Esophagus muscularis mucosa (tissue), 3 donors: Measurements from ENCODE around the gene EDC3.

Experiments
- CTCF ChIP-seq, 3 experiments: fragments of 200-600 bp in 2 of 3; fragments of 450-650 bp in 1 of 3; sonication (generic) in 2 of 3; IDR thresholded peaks; one replicate each; pipeline ENCODE4 v1.5.1; 2017 to 2019; ENCODE audit warnings: antibody characterized with exemption in 3 of 3, mild to moderate bottlenecking in 2 of 3, moderate library complexity in 1 of 3
- POLR2A ChIP-seq: fragments of 450-650 bp; IDR thresholded peaks from one replicate; pipeline ENCODE4 v1.6.1; 2017; ENCODE audit warnings: antibody characterized with exemption, moderate library complexity, mild to moderate bottlenecking, low read depth

- no peak for TF ChIP-seq CTCF (IDR thresholded peaks at IDR 0.05)
- no peak for TF ChIP-seq POLR2A
Measured at GRCh38 chr15:74603026-74603788, 92.6 kb downstream of the EDC3 start.
